SH-SY5Y (cell line): ENCODE data around the gene NSG2.

ENCODE experiments used
- GATA2 ChIP-seq: IDR thresholded peaks from 2 replicates; pipeline ENCODE4 v1.6.1; 2011; ENCODE audit warnings: mild to moderate bottlenecking, low read depth, low read length
- GATA3 ChIP-seq: IDR thresholded peaks from 2 replicates; pipeline ENCODE4 v1.6.1; 2011; ENCODE audit warnings: low read depth, mild to moderate bottlenecking, low read length, moderate library complexity

- TF ChIP-seq GATA2 (no peak), GATA3 (no peak)
Measured at GRCh38 chr5:174094857-174095606, 49.5 kb downstream of the NSG2 start.
